NCI-H345 treated with DMSO at 0.1 percent for 48 hours (cell line): ENCODE measurements around the gene MRS2.
"Not testable (repeated sequence)": the region's sequence is repeated elsewhere in the genome, so short reads cannot be mapped to it uniquely, and the experiment has no call there.

Experiments
- DNase-seq: peaks from one replicate; lab custom pipeline; 2025; ENCODE audit not compliant: unreplicated experiment; lab: John Stamatoyannopoulos, UW

The MRS2 gene

DNA sequence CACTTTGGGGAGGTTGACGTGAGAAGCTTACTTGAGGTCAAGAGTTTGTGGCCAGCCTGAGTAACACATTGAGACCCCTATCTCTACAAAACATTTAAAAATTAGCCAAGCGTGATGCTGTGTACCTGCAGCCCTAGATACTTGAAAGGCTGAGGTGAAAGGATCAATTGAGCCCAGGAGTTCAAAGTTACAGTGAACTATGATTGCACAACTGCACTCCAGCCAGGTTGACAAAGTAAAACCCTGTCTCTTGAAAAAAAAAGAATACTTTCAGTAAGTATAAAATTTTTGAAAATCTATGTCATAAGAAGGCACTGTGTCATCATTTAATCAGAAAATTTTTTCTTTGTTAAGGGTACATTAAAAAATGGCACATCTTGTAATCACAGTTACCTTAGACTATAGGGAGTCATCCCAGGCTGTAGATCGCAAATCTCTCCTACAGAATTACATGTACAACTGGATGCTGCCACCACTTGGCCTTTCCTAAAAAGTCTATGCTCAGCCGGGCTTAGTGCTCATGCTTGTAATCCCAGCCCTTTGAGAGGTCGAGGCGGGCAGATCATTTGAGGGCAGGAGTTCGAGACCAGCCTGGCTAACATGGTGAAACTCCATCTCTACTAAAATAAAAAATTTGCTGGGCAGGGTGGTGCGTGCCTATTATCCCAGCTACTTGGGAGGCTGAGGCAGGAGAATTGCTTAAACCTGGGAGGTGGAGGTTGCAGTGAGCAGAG is 17.0 kb upstream of the MRS2 start:
- DNase-seq = no peak

DNA sequence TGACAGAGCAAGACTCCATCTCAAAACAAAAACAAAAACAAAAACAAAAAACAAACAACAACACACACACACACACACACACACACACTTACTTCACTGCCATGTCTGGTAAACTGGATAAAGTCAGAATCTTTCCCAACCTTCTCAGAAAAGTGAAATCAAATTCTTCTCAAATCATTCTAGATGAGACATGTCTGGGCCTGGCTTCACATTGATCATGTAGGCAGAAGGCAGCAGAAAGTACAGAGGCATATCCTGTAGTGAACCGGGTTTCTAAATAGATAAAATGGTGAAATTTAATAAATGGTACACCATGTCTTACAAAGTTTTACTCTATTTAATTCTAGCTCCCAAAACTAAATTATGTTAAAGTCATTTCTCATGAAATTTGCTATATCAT is 14.9 kb upstream of the MRS2 start:
- DNase-seq = no peak

DNA sequence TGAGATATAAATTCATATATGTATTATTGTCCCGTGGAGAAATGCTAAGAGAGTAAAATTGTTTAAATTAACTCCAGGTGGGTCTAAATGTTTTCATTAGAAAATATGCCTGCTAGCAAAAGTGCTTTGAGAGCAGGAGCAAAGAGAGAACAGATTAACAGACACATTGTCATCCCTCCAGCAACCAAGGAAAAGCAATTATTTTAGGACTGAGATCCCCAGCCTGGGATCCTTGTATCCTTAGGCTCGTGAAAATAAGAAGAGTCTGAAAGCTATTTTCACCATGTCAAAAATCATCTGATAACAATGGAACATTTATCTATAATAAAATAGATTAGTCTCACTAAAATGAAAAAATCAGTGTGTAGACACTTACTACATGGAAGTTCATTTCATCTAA is 11.5 kb upstream of the MRS2 start:
- no peak for DNase-seq

GRCh38 chr6:24391756-24392405 is 10.9 kb upstream of the MRS2 start:
- DNase-seq = no peak

DNA sequence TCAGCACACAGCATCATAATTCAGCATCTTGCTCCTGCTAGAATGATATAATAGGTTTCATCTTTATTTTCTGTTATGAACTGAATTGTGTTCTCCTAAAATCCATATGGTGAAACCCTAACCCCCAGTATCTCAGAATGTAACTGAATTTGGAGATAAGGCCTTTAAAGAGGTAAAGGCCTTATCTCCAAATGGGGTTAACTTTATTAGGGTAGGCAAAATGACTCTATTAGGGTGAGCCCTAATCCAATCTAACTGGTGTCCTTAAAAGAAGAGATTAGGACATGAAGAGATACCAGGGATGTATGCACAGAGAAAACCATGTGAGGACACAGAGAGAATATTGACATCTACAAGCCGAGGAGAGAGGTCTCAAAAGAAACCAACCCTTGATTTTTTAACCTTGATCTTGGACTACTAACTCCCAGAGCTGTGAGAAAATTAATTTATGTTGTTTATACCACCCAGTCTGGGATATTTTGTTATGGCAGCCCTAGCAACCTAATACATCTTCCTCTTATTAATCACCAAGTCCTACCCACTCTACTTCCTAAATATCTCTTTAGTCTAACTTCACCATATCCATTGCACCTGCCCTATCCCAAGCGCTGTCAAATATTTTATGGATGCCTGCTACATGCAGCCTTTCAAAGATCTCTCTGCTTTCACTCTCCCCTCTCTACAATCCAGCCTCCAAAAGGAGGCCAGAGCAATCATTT is 8.5 kb upstream of the MRS2 start:
- no peak for DNase-seq

DNA sequence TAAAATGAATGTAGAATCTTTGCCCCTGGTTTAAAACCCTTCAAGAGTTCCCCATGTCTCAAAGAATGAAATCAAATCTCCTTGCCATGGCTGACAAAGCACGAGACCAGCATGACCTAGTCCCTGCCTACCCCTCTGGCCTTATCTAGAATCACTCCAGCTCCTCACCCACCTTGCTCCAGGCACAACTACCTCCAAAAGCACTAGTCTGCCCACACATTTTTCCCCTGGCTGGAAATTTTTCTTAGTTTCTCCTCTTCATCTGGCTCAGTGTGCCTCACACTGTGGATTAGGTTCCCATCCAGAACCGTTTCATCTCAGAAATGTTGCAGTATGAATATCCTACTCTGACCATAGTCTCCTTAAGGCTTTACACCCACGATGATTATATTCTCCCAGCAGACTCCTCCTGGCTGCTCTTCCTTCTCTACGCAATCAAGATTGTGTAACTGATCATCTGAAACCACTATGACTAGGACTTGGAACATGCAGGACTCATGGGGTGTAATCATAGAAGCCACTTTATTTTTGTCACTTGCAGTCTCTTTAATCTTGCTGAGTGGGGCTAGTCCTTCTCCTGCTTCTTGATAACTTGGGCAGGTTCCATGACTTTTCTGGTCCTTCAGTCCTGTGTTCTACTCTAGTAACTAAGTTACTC is 7.8 kb upstream of the MRS2 start:
- no peak for DNase-seq

GRCh38 chr6:24396824-24397223 is 5.9 kb upstream of the MRS2 start:
- no peak for DNase-seq

GRCh38 chr6:24397631-24398030 is 5.1 kb upstream of the MRS2 start:
- DNase-seq = no peak

- DNase-seq = not testable (repeated sequence)
Measured at GRCh38 chr6:24400045-24401039, 2.4 kb upstream of the MRS2 start.

GRCh38 chr6:24401458-24401857 is 1.3 kb upstream of the MRS2 start:
- DNase-seq = no peak

DNA sequence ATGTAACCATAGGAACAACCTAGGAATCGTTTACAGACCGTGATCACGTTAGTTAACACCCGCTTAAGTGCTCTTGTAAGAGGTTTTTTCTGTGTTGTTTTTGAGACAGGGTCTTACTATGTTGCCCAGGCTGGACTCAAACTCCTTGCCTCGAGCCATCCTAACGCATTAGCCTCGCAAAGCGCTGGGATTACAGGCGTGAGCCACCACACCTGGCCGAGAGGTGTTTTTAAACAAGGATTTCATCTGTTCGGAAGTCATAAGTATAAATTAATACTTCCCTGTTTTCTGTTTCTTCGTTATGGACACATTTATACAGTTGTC is 727 bp downstream of the MRS2 start:
- no peak for DNase-seq

- no peak for DNase-seq
Measured at GRCh38 chr6:24405262-24405661, 2.5 kb downstream of the MRS2 start.

DNA sequence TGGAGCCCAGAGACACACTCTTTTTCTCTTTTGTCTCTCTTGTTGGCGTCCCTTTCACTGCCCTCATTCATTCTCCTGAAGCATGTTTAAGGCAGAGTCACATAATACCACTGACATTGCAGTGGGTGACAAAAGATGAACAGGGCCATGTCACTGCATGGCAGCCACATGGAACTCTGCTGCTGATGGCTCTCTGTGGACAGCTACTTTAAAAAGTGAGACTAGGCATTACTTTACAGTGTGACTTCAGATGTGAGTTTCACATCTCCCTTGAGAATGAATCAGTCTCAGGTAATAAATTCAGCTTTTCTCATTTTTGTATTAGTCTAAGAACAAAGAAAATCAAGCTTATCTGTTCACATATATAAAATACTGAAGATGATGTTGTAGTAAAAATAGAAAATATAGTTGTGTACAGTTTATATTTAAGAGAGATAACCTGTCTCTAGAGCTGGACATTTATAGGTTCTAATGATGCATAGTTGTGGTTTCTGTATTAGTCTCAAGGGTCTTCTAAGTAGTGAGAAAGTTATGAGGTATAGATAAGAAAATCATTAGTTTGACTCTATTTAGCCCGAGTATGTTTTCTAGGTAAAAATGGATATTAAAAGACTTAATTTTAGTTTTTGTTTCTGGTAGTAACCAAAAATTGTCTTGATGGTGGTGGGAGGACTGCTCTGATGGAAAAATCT is 6.1 kb downstream of the MRS2 start:
- no peak for DNase-seq

DNA sequence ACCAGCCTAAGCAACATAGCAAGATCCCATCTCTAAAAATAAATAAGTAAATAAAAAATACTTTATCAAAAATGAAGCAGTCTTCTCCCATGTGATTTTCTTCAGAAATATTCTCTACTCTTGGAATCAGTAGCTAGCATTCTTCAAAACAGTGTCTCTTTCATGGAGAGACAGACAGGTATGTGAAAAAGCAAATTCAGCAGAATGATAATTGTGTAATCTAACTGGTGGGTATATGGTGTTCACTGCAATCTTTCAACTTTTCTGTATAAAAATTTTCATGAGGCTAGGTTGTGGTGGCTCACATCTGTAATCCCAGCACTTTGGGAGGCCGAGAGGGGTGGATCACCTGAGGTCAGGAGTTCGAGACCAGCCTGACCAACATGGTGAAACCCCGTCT is 7.9 kb downstream of the MRS2 start:
- no peak for DNase-seq

DNA sequence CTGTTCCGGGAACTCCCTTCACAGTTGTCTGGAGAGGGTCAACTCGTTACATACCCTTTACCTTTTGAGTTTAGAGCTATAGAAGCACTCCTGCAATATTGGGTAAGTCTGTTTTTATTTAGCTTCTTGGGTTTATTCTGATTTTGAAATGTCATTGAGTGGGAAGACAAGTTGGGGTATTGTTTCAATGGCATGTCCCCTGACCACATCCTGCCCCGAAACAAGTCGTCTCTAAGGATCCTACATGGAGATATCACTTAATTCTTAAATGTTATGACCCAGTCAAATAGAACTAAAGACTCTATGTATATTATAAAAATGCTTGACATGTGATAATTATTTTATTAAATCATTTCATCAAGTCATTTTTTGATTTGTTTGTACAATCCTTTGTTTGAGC is 9.6 kb downstream of the MRS2 start:
- no peak for DNase-seq

- DNase-seq = not testable (repeated sequence)
Measured at GRCh38 chr6:24414531-24414930, 11.8 kb downstream of the MRS2 start.

DNA sequence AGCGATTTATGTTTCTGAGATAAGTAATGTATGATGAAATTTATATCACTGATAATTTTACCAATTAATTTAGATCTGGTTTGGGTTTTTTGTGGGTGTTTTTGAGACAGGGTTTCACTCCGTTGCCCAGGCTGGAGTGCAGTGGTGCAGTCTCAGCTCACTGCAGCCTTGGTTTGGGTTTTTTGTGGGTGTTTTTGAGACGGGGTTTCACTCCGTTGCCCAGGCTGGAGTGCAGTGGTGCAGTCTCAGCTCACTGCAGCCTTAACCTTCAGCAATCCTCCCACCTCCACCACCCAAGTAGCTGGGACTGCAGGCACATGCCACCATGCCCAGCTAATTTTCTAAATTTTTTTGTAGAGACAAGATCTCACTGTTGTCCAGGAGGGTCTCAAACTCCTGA is 13.0 kb downstream of the MRS2 start:
- DNase-seq = no peak

DNA sequence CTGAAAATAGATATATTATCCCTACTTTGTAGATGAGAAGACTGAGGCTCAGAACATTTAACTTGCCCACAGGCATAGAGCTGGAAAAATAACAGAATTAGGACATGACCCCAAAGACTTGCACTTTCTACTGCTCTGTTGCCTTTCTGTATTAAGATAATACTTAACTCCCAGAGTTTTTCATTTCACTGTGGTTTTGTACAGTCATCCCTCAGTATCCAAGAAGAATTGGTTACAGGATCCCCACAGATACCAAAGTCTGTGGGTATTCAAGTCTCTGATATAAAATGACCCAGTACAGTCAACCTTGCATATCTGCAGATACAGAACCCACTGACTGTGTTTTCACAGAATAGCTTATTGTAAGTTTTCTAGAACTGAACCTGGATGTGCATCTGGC is 16.8 kb downstream of the MRS2 start:
- DNase-seq = no peak

GRCh38 chr6:24425091-24425490 is 22.4 kb downstream of the MRS2 start:
- DNase-seq = no peak
